HepG2 (cell line): ENCODE data around the gene MCEE. TPM values are rescaled to one million over a fixed set of nuclear protein-coding genes. Genes with fewer than 3 reads are reported as not detected.

ENCODE experiments used
- ATAD3A ChIP-seq: sonication (generic); formaldehyde crosslinking; IDR thresholded peaks from 2 replicates; pipeline ENCODE4 v1.4.0; 2020; ENCODE audit warnings: missing genetic modification reagents
- ATF7 ChIP-seq, 2 experiments: fragments of 450-650 bp in 1 of 2; sonication (generic) in 1 of 2; formaldehyde crosslinking in 1 of 2; IDR thresholded peaks; 2 replicates each; pipeline versions ENCODE4 v1.4.0 to v1.6.1; 2016 to 2020; ENCODE audit warnings: antibody characterized with exemption in 1 of 2, mild to moderate bottlenecking in 1 of 2, missing genetic modification reagents in 1 of 2
- BCL6 ChIP-seq: IDR thresholded peaks from 2 replicates; pipeline ENCODE4 v1.6.1; 2016; ENCODE audit warnings: missing genetic modification reagents, missing compliant biosample characterization
- ELF1 ChIP-seq: sonication (generic); formaldehyde crosslinking; IDR thresholded peaks from 2 replicates; pipeline ENCODE4 v1.4.0; 2020; ENCODE audit warnings: missing genetic modification reagents
- FOXP1 ChIP-seq, 2 experiments: fragments of 450-650 bp in 1 of 2; IDR thresholded peaks; 2 replicates each; pipeline ENCODE4 v1.6.1; 2017 to 2018; ENCODE audit warnings: antibody characterized with exemption in 1 of 2
- HIVEP1 ChIP-seq: sonication (generic); formaldehyde crosslinking; IDR thresholded peaks from 2 replicates; pipeline ENCODE4 v1.4.0; 2020; ENCODE audit warnings: mild to moderate bottlenecking, missing genetic modification reagents
- HNRNPL ChIP-seq: fragments of 200-400 bp; formaldehyde crosslinking; IDR thresholded peaks from 2 replicates; pipeline ENCODE4 v1.6.1; 2017; ENCODE audit warnings: mild to moderate bottlenecking, low read depth, low read length
- PAF1 ChIP-seq: IDR thresholded peaks from 2 replicates; pipeline ENCODE4 v1.6.1; 2016; ENCODE audit warnings: missing genetic modification reagents, missing compliant biosample characterization
- PHF20 ChIP-seq: sonication (generic); formaldehyde crosslinking; IDR thresholded peaks from 2 replicates; pipeline ENCODE4 v1.5.0; 2020; ENCODE audit warnings: mild to moderate bottlenecking, missing genetic modification reagents
- RAD21 ChIP-seq: fragments of 450-650 bp; formaldehyde crosslinking; IDR thresholded peaks from 2 replicates; pipeline ENCODE4 v1.5.0; 2020; ENCODE audit warnings: mild to moderate bottlenecking
- SAFB2 ChIP-seq: sonication (generic); formaldehyde crosslinking; IDR thresholded peaks from 2 replicates; pipeline ENCODE4 v1.5.1; 2020; ENCODE audit warnings: missing genetic modification reagents, low read depth, mild to moderate bottlenecking, borderline replicate concordance
- SMARCC2 ChIP-seq: fragments of 450-650 bp; IDR thresholded peaks from 2 replicates; pipeline ENCODE4 v1.6.1; 2017; ENCODE audit warnings: antibody characterized with exemption, mild to moderate bottlenecking
- SOX5 ChIP-seq: IDR thresholded peaks from 2 replicates; pipeline ENCODE4 v1.6.1; 2016; ENCODE audit warnings: borderline replicate concordance
- SRSF1 ChIP-seq: fragments of 200-400 bp; formaldehyde crosslinking; optimal IDR thresholded peaks from 2 replicates; pipeline ENCODE3; 2017; ENCODE audit warnings: mild to moderate bottlenecking, low read depth, low read length, moderate library complexity
- TGIF2 ChIP-seq: IDR thresholded peaks from 2 replicates; pipeline ENCODE4 v1.6.1; 2016; ENCODE audit warnings: control low read depth, missing compliant biosample characterization
- ZNF160 ChIP-seq: sonication (generic); formaldehyde crosslinking; IDR thresholded peaks from 2 replicates; pipeline ENCODE4 v1.8.0; 2022; ENCODE audit warnings: mild to moderate bottlenecking, inconsistent platforms, missing genetic modification reagents
- ZNF619 ChIP-seq: sonication (generic); formaldehyde crosslinking; IDR thresholded peaks from 2 replicates; pipeline ENCODE4 v1.4.0; 2020; ENCODE audit warnings: mild to moderate bottlenecking, missing genetic modification reagents
- ZNF7 ChIP-seq: IDR thresholded peaks from 2 replicates; pipeline ENCODE4 v1.6.1; 2016; ENCODE audit warnings: missing biosample characterization, missing genetic modification reagents
- ZNF713 ChIP-seq: sonication (generic); formaldehyde crosslinking; IDR thresholded peaks from 2 replicates; pipeline ENCODE4 v1.4.0; 2020; ENCODE audit warnings: mild to moderate bottlenecking, missing genetic modification reagents
- ZNF816 ChIP-seq: sonication (generic); formaldehyde crosslinking; IDR thresholded peaks from 2 replicates; pipeline ENCODE4 v1.8.0; 2022; ENCODE audit warnings: missing genetic modification reagents, mild to moderate bottlenecking, borderline replicate concordance
- ZSCAN31 ChIP-seq: sonication (generic); formaldehyde crosslinking; IDR thresholded peaks from 2 replicates; pipeline ENCODE4 v1.5.0; 2020; ENCODE audit warnings: low read depth, mild to moderate bottlenecking, missing genetic modification reagents
- polyA plus RNA-seq, 8 experiments: library from polyadenylated mRNA; depleted of rRNA in 3 of 8; stranded (reverse) in 7 of 8; unstranded in 1 of 8; fragments of >200 nt; fragmentation: Illumina TruSeq in 4 of 8; extraction: Trizol in 4 of 8; gene quantifications; 2 replicates each; pipeline versions ENCODE4 v1.2.1 to v1.2.3, GENCODE V29; 2011 to 2016; ENCODE audit warnings: low read depth in 4 of 8, missing spikeins in 1 of 8, mixed read lengths in 1 of 8; ENCODE audit not compliant: insufficient read depth in 1 of 8
- total RNA-seq, 5 experiments: library from RNA; depleted of rRNA; stranded (reverse); fragments of >200 nt; fragmentation: Illumina TruSeq; extraction: Trizol; gene quantifications; 2 replicates each; pipeline ENCODE4 v1.2.3, GENCODE V29; 2016; ENCODE audit warnings: low read depth in 1 of 5
- TF ChIP-seq, protein P1 (sequence below): sonication (generic); formaldehyde crosslinking; IDR thresholded peaks from 2 replicates; pipeline ENCODE4 v1.4.0; 2020; ENCODE audit warnings: low read depth, mild to moderate bottlenecking, missing genetic modification reagents
- TF ChIP-seq, protein P2 (sequence below): sonication (generic); formaldehyde crosslinking; IDR thresholded peaks from 2 replicates; pipeline ENCODE4 v1.4.0; 2020; ENCODE audit warnings: missing genetic modification reagents
- TF ChIP-seq, protein P3 (sequence below): sonication (generic); formaldehyde crosslinking; IDR thresholded peaks from 2 replicates; pipeline ENCODE4 v1.5.0; 2020; ENCODE audit warnings: mild to moderate bottlenecking, missing genetic modification reagents
- TF ChIP-seq, protein P4 (sequence below): sonication (generic); formaldehyde crosslinking; conservative IDR thresholded peaks from 2 replicates; pipeline ENCODE4 v1.8.0; 2022; ENCODE audit warnings: low read depth, missing genetic modification reagents

MCEE gene
- total and polyA plus RNA-seq, 2 of the 13 experiments (the other 11 are each of a cell fraction or from before 2014, with no cell fraction given), result 32.0 to 66.9 TPM

DNA sequence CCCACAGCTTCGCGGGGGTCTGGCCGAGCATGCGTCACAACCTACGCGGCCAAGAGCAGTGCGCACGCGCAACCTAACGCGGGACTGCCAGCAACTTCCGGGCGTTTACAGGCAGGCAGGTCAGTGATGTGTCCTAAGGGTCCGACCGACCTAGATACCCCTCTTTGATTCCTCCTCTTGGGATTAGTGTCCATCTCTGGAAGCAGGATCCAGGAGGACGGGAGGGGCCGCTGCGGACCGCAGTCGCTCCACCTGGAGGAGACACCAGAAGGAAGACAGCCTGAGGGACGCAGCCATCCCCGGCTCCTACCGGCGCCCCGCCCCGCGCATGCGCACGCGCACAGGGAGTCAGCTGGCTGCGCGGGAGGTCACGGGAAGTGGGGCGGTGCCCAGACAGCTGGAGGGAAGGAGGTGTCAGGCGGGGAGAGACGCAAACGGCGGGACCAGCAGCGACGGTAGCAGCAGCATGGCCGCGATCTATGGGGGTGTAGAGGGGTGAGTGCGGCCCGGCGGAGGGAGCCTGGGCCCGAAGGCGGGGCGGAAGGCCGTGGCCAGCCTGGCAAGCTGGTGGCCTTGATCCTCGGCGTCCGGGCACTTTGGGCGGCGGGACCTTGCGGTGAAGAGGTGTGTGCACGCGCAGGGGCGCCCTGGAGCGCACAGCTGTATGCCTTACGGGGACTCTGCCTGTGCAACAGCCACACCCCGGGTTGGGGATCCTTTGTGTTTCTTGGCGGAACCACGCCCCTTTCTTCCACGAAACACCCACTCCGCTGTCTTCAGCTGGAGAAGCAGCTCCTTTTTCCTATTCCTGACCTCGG is 61.6 kb downstream of the MCEE start, which contains the start of gene NAGK (continued):
- TF ChIP-seq ZSCAN31 (CRISPR knock-in tag) (peak; percentile 97), BCL6 (CRISPR knock-in tag) (peak; percentile 36; the same call in 1 of the 2 replicates), ATF7 (IDR thresholded peaks at IDR 0.05) (no peak), ATF7 (CRISPR knock-in tag; IDR thresholded peaks at IDR 0.05) (no peak; the same call in none of the 2 replicates), ZNF713 (peak; percentile 70; the same call in 1 of the 2 replicates), ATAD3A (CRISPR knock-in tag) (no peak), SRSF1 (peak; percentile 98), SAFB2 (CRISPR knock-in tag) (peak; percentile 96), ZNF619 (CRISPR knock-in tag) (peak; percentile 100), RAD21 (no peak), SOX5 (peak; percentile 72), ZNF7 (peak; percentile 9; the same call in 1 of the 2 replicates), SMARCC2 (no peak), FOXP1 (IDR thresholded peaks at IDR 0.05) (no peak), FOXP1 (CRISPR knock-in tag; IDR thresholded peaks at IDR 0.05) (no peak), ELF1 (CRISPR knock-in tag) (peak; percentile 96), ZNF160 (CRISPR knock-in tag) (peak; percentile 88), HIVEP1 (peak; percentile 95), HNRNPL (peak; percentile 65; the same call in 1 of the 2 replicates), PHF20 (CRISPR knock-in tag) (peak; percentile 96), TGIF2 (peak; percentile 99), ZNF816 (peak; percentile 90; the same call in 1 of the 2 replicates), PAF1 (CRISPR knock-in tag) (no peak)
- TF ChIP-seq, protein P1, sequence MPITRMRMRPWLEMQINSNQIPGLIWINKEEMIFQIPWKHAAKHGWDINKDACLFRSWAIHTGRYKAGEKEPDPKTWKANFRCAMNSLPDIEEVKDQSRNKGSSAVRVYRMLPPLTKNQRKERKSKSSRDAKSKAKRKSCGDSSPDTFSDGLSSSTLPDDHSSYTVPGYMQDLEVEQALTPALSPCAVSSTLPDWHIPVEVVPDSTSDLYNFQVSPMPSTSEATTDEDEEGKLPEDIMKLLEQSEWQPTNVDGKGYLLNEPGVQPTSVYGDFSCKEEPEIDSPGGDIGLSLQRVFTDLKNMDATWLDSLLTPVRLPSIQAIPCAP (CRISPR knock-in tag), result peak; percentile 68; the same call in 1 of the 2 replicates
- TF ChIP-seq, protein P2, sequence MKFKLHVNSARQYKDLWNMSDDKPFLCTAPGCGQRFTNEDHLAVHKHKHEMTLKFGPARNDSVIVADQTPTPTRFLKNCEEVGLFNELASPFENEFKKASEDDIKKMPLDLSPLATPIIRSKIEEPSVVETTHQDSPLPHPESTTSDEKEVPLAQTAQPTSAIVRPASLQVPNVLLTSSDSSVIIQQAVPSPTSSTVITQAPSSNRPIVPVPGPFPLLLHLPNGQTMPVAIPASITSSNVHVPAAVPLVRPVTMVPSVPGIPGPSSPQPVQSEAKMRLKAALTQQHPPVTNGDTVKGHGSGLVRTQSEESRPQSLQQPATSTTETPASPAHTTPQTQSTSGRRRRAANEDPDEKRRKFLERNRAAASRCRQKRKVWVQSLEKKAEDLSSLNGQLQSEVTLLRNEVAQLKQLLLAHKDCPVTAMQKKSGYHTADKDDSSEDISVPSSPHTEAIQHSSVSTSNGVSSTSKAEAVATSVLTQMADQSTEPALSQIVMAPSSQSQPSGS (CRISPR knock-in tag), result peak; percentile 93
- TF ChIP-seq, protein P3, sequence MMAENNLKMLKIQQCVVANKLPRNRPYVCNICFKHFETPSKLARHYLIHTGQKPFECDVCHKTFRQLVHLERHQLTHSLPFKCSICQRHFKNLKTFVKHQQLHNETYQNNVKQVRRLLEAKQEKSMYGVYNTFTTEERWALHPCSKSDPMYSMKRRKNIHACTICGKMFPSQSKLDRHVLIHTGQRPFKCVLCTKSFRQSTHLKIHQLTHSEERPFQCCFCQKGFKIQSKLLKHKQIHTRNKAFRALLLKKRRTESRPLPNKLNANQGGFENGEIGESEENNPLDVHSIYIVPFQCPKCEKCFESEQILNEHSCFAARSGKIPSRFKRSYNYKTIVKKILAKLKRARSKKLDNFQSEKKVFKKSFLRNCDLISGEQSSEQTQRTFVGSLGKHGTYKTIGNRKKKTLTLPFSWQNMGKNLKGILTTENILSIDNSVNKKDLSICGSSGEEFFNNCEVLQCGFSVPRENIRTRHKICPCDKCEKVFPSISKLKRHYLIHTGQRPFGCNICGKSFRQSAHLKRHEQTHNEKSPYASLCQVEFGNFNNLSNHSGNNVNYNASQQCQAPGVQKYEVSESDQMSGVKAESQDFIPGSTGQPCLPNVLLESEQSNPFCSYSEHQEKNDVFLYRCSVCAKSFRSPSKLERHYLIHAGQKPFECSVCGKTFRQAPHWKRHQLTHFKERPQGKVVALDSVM (CRISPR knock-in tag), result peak; percentile 74
- TF ChIP-seq, protein P4, sequence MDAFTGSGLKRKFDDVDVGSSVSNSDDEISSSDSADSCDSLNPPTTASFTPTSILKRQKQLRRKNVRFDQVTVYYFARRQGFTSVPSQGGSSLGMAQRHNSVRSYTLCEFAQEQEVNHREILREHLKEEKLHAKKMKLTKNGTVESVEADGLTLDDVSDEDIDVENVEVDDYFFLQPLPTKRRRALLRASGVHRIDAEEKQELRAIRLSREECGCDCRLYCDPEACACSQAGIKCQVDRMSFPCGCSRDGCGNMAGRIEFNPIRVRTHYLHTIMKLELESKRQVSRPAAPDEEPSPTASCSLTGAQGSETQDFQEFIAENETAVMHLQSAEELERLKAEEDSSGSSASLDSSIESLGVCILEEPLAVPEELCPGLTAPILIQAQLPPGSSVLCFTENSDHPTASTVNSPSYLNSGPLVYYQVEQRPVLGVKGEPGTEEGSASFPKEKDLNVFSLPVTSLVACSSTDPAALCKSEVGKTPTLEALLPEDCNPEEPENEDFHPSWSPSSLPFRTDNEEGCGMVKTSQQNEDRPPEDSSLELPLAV (CRISPR knock-in tag), result peak; percentile 84; the same call in 1 of the 2 replicates
